Peyer's patch (tissue), 4 donors: ENCODE data around the gene GHRL. TPM values are rescaled to one million over a fixed set of nuclear protein-coding genes. Genes with fewer than 3 reads are reported as not detected.

Source experiments
- DNase-seq, 3 donors: peaks; one replicate each; pipeline ENCODE4 v3.0.0-alpha.2; 2017 to 2019
- H3K27ac ChIP-seq, 4 donors: fragments of 200-600 bp; sonication (generic); one replicate each; pipeline ENCODE4 v1.5.1; 2016 to 2019
- H3K27me3 ChIP-seq, 2 donors: fragments of 200-600 bp; sonication (generic); one replicate each; pipeline ENCODE4 v1.5.1; 2019
- H3K36me3 ChIP-seq, 3 donors: fragments of 200-600 bp; sonication (generic); one replicate each; pipeline ENCODE4 v1.5.1; 2016 to 2019
- H3K4me1 ChIP-seq, 4 donors: fragments of 200-600 bp; sonication (generic); one replicate each; pipeline ENCODE4 v1.5.1; 2016 to 2019
- H3K4me3 ChIP-seq, 4 donors: fragments of 200-600 bp; sonication (generic); 1 replicate in 3 of 4; 2 replicates in 1 of 4; pipeline ENCODE4 v1.5.1; 2016 to 2019; ENCODE audit warnings: mild to moderate bottlenecking in 1 of 4
- H3K9me3 ChIP-seq, 4 donors: fragments of 200-600 bp; sonication (generic); one replicate each; pipeline ENCODE4 v1.5.1; 2016 to 2019; ENCODE audit warnings: mild to moderate bottlenecking in 1 of 4
- CTCF ChIP-seq, 6 experiments: fragments of 450-650 bp in 4 of 6; fragments of 200-600 bp in 2 of 6; sonication (generic) in 1 of 6; IDR thresholded peaks; one replicate each; pipeline ENCODE4 v1.5.1; 2017 to 2019; ENCODE audit warnings: antibody characterized with exemption in 6 of 6, mild to moderate bottlenecking in 3 of 6, moderate library complexity in 1 of 6
- POLR2A ChIP-seq, 2 donors: fragments of 450-650 bp; IDR thresholded peaks; one replicate each; pipeline ENCODE4 v1.5.1; 2017; ENCODE audit warnings: antibody characterized with exemption in 2 of 2, mild to moderate bottlenecking in 2 of 2, moderate library complexity in 2 of 2
- total RNA-seq, 4 donors: library from RNA; depleted of rRNA; stranded (reverse); fragments of >200 nt; gene quantifications; one replicate each; pipeline ENCODE4 v1.1.0, GENCODE V29; 2016

The GHRL gene
- total RNA-seq, 4 donors from 2014 or later: 1.6 to 2.9 TPM; not detected in 2

GRCh38 chr3:10279384-10280176, 13.2 kb downstream of the GHRL start:
- H3K27ac ChIP-seq: no peak overlapping the region
- peaks cover 0 to under 1% (median 0%) of the 10 kb centered on the region in 4 donors for H3K4me1 ChIP-seq
- peaks cover 0 to 76% (median 0%) of the 10 kb centered on the region in 3 donors for H3K36me3 ChIP-seq
- H3K27me3 ChIP-seq: no peaks in the 10 kb centered on the region
- peak in 1 of 3 donors; percentile 32 for DNase-seq
- TF ChIP-seq CTCF (IDR thresholded peaks at IDR 0.05): no peak
- TF ChIP-seq POLR2A (IDR thresholded peaks at IDR 0.05): no peak
- no peak overlapping the region for H3K4me3 ChIP-seq
- H3K9me3 ChIP-seq: no peaks in the 10 kb centered on the region

- Histone ChIP-seq H3K27me3 (no peaks in the 10 kb centered on the region), H3K27ac (no peak overlapping the region), H3K4me3 (no peak overlapping the region), H3K4me1 (peaks cover 0 to 11% (median 3%) of the 10 kb centered on the region in 4 donors), H3K36me3 (peaks cover 0 to 74% (median 0%) of the 10 kb centered on the region in 3 donors), H3K9me3 (no peaks in the 10 kb centered on the region)
- TF ChIP-seq CTCF (IDR thresholded peaks at IDR 0.05): no peak
- TF ChIP-seq POLR2A (IDR thresholded peaks at IDR 0.05): no peak
- no peak for DNase-seq
These were observed 14.2 kb downstream of the GHRL start for GRCh38 chr3:10278501-10278900.

GRCh38 chr3:10277115-10277625, 15.6 kb downstream of the GHRL start:
- peaks cover 0 to 18% (median 4%) of the 10 kb centered on the region in 4 donors for H3K4me1 ChIP-seq
- no peaks in the 10 kb centered on the region for H3K27me3 ChIP-seq
- peak in 1 of 3 donors; percentile 23 for DNase-seq
- no peak overlapping the region for H3K4me3 ChIP-seq
- H3K9me3 ChIP-seq: no peaks in the 10 kb centered on the region
- H3K27ac ChIP-seq: no peak overlapping the region
- H3K36me3 ChIP-seq: peaks cover 0 to 69% (median 0%) of the 10 kb centered on the region in 3 donors
- TF ChIP-seq POLR2A (IDR thresholded peaks at IDR 0.05) (no peak), CTCF (IDR thresholded peaks at IDR 0.05) (no peak)

- Histone ChIP-seq H3K27me3 (no peaks in the 10 kb centered on the region), H3K4me3 (no peak overlapping the region), H3K27ac (no peak overlapping the region), H3K9me3 (no peaks in the 10 kb centered on the region), H3K4me1 (peaks cover 0 to 18% (median 4%) of the 10 kb centered on the region in 4 donors), H3K36me3 (peaks cover 0 to 70% (median 0%) of the 10 kb centered on the region in 3 donors)
- TF ChIP-seq CTCF (IDR thresholded peaks at IDR 0.05): no peak
- no peak for TF ChIP-seq POLR2A (IDR thresholded peaks at IDR 0.05)
- no peak for DNase-seq
These were observed 18.1 kb downstream of the GHRL start for GRCh38 chr3:10274601-10275000.

- Histone ChIP-seq H3K27ac (no peak overlapping the region), H3K36me3 (peaks cover 0 to 70% (median 0%) of the 10 kb centered on the region in 3 donors)
These were observed 18.9 kb downstream of the GHRL start for GRCh38 chr3:10273702-10274305.

More at GRCh38 chr3:10273702-10274305, 18.9 kb downstream of the GHRL start:
- TF ChIP-seq CTCF (IDR thresholded peaks at IDR 0.05) (no peak), POLR2A (IDR thresholded peaks at IDR 0.05) (no peak)
- peaks cover 0 to 18% (median 4%) of the 10 kb centered on the region in 4 donors for H3K4me1 ChIP-seq
- DNase-seq: peak in 1 of 3 donors; percentile 8
- no peaks in the 10 kb centered on the region for H3K9me3 ChIP-seq
- no peak overlapping the region for H3K4me3 ChIP-seq
- H3K27me3 ChIP-seq: no peaks in the 10 kb centered on the region
